ENCODE measurements around the gene PDZD4.

The PDZD4 gene

GRCh38 chrX:153774576-153775292, 55.6 kb downstream of the PDZD4 start:
- Mint-ChIP-seq H3K27ac (no peak overlapping the region), H3K4me3 (no peak overlapping the region), H3K4me1 (ENCODE audit: low read depth) (peaks cover 5% of the 10 kb centered on the region), H3K27me3 (peaks cover 19% of the 10 kb centered on the region), H3K36me3 (ENCODE audit: low read depth) (no peaks in the 10 kb centered on the region), H3K9me3 (no peaks in the 10 kb centered on the region)
- intact Hi-C loops (cut with micrococcal nuclease) = no loop called here

- Mint-ChIP-seq H3K9me3 (no peaks in the 10 kb centered on the region), H3K27ac (no peak overlapping the region), H3K4me1 (ENCODE audit: low read depth) (peaks cover 5% of the 10 kb centered on the region), H3K36me3 (ENCODE audit: low read depth) (no peaks in the 10 kb centered on the region), H3K27me3 (peaks cover 14% of the 10 kb centered on the region), H3K4me3 (no peak overlapping the region)
- intact Hi-C loops (cut with micrococcal nuclease) = no loop called here
Measured at GRCh38 chrX:153773741-153774575, 56.4 kb downstream of the PDZD4 start.

- H3K27me3 Mint-ChIP-seq = peaks cover 11% of the 10 kb centered on the region
- H3K36me3 Mint-ChIP-seq (ENCODE audit: low read depth) = no peaks in the 10 kb centered on the region
- no peaks in the 10 kb centered on the region for H3K9me3 Mint-ChIP-seq
- H3K4me3 Mint-ChIP-seq = no peak overlapping the region
- peaks cover 5% of the 10 kb centered on the region for H3K4me1 Mint-ChIP-seq (ENCODE audit: low read depth)
- no peak overlapping the region for H3K27ac Mint-ChIP-seq
- intact Hi-C loops (cut with micrococcal nuclease) = no loop called here
Measured at GRCh38 chrX:153773218-153773611, 57.1 kb downstream of the PDZD4 start.

GRCh38 chrX:153772316-153773217, 57.8 kb downstream of the PDZD4 start:
- H3K4me3 Mint-ChIP-seq = no peak overlapping the region
- intact Hi-C loops (cut with micrococcal nuclease) = no loop called here
- H3K36me3 Mint-ChIP-seq (ENCODE audit: low read depth) = no peaks in the 10 kb centered on the region
- no peak overlapping the region for H3K27ac Mint-ChIP-seq
- H3K9me3 Mint-ChIP-seq = no peaks in the 10 kb centered on the region
- H3K27me3 Mint-ChIP-seq = peaks cover 12% of the 10 kb centered on the region
- H3K4me1 Mint-ChIP-seq (ENCODE audit: low read depth) = peaks cover 5% of the 10 kb centered on the region

DNA sequence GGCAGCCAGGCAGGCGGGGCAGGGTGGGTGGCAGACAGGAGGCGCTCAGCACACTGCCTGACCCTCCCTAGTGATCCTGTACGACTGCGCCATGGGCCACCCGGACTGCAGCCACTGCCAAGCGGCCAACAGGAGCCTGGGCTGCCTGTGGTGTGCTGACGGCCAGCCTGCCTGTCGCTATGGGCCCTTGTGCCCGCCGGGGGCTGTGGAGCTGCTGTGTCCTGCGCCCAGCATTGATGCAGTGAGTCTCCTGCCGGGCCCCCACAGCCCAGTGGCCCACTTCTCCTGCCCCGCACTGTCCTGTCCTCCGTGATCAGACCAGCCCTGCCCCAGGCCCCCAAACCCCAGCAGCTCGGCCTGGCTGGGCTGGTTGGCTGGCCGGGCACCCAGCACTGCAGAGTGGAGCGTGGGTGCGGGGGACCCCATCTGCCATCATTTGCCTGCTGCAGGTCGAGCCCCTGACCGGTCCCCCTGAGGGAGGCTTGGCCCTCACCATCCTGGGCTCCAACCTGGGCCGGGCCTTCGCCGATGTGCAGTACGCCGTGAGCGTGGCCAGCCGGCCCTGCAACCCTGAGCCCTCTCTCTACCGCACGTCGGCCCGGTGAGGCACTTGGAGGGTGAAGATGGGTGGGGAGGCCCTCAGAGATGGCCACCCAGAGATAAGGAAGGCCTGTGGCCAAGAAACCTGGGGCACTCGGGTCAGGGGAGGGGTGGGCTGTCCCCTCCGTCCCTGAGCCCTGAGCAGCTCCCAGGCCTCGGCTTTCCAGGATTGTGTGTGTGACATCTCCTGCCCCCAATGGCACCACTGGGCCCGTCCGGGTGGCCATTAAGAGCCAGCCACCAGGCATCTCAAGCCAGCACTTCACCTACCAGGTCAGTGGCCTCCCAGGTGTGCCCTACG, 58.7 kb downstream of the PDZD4 start:
- intact Hi-C loops (cut with micrococcal nuclease) = no loop called here
- peaks cover 9% of the 10 kb centered on the region for H3K4me1 Mint-ChIP-seq (ENCODE audit: low read depth)
- H3K27me3 Mint-ChIP-seq = peaks cover 17% of the 10 kb centered on the region
- no peaks in the 10 kb centered on the region for H3K36me3 Mint-ChIP-seq (ENCODE audit: low read depth)
- H3K9me3 Mint-ChIP-seq = no peaks in the 10 kb centered on the region
- H3K4me3 Mint-ChIP-seq = no peak overlapping the region
- no peak overlapping the region for H3K27ac Mint-ChIP-seq

GRCh38 chrX:153770601-153771414, 59.5 kb downstream of the PDZD4 start:
- intact Hi-C loops (cut with micrococcal nuclease) = no loop called here
- no peaks in the 10 kb centered on the region for H3K36me3 Mint-ChIP-seq (ENCODE audit: low read depth)
- H3K4me1 Mint-ChIP-seq (ENCODE audit: low read depth) = peaks cover 17% of the 10 kb centered on the region
- H3K27me3 Mint-ChIP-seq = peaks cover 24% of the 10 kb centered on the region
- no peaks in the 10 kb centered on the region for H3K9me3 Mint-ChIP-seq
- H3K27ac Mint-ChIP-seq = no peak overlapping the region
- no peak overlapping the region for H3K4me3 Mint-ChIP-seq

DNA sequence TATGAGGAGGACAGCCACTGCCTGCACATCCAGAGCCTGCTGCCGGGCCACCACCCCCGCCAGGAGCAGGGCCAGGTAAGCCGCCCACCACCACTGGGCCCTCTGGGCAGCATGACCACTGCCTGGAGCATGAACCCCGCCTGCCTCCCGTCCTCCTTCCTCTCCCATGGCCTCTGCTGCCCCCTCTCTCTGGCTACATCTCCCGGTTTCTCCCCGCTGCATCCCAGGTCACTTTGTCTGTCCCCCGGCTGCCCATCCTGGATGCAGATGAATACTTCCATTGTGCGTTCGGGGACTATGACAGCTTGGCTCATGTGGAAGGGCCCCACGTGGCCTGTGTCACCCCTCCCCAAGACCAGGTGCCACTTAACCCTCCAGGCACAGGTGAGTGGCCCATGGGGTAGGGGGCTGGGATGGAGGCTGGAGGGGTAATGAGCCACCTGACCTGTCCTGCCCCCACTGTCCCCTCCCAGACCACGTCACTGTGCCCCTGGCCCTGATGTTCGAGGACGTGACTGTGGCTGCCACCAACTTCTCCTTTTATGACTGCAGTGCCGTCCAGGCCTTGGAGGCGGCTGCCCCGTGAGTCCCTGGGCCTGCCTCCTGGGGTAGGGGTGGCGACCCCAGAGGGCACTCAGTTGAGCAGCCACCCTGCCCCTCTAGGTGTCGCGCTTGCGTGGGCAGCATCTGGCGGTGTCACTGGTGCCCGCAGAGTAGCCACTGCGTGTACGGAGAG, 60.3 kb downstream of the PDZD4 start:
- Mint-ChIP-seq H3K4me1 (ENCODE audit: low read depth) (peaks cover 17% of the 10 kb centered on the region), H3K9me3 (no peaks in the 10 kb centered on the region), H3K36me3 (ENCODE audit: low read depth) (no peaks in the 10 kb centered on the region), H3K4me3 (no peak overlapping the region), H3K27ac (no peak overlapping the region), H3K27me3 (peaks cover 28% of the 10 kb centered on the region)
- intact Hi-C loops (cut with micrococcal nuclease) = no loop called here

- intact Hi-C loops (cut with micrococcal nuclease) = no loop called here
- Mint-ChIP-seq H3K9me3 (no peaks in the 10 kb centered on the region), H3K4me1 (ENCODE audit: low read depth) (peaks cover 18% of the 10 kb centered on the region), H3K4me3 (no peak overlapping the region), H3K27me3 (peaks cover 28% of the 10 kb centered on the region), H3K36me3 (ENCODE audit: low read depth) (no peaks in the 10 kb centered on the region), H3K27ac (no peak overlapping the region)
Measured at GRCh38 chrX:153769158-153769864, 61.0 kb downstream of the PDZD4 start.

DNA sequence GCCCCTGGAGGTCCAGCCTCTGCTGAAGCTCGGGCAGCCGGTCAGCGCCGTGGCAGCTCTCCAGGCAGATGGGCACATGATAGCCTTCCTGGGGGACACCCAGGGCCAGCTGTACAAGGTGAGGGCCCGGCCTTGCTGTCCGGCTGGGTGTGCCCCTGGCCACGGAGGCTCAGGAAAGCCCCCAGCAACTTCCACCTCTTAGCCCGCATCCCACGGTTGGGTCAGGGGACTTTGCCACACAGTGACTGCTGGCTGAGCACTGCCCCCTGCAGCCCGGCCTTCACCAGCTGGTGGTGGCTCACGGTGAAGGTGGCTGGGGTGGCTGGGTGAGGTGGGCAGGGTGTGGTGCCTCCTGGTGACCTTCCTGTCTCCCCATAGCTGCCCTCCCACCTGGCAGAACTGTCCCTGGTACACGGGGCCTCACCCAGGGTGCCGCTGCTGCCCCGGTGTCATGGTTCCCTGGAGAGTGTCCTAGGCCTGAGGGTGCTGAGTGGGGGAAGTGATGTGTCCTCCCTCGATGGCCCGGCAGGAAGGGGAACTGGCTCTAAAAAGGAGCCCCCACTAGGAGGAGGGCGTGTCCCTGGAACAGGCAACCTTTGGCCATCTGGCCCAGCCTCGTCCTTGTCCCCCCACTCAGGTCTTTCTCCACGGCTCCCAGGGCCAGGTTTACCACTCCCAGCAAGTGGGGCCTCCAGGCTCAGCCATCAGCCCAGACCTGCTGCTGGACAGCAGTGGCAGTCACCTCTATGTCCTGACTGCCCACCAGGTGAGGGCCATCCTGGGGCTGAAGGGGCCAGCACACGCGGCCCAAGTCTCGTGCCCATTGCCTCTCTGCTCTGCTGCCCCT, 61.8 kb downstream of the PDZD4 start:
- no peaks in the 10 kb centered on the region for H3K36me3 Mint-ChIP-seq (ENCODE audit: low read depth)
- H3K27me3 Mint-ChIP-seq = peaks cover 30% of the 10 kb centered on the region
- no peak overlapping the region for H3K27ac Mint-ChIP-seq
- intact Hi-C loops (cut with micrococcal nuclease) = no loop called here
- H3K4me1 Mint-ChIP-seq (ENCODE audit: low read depth) = peaks cover 23% of the 10 kb centered on the region
- H3K9me3 Mint-ChIP-seq = no peaks in the 10 kb centered on the region
- H3K4me3 Mint-ChIP-seq = no peak overlapping the region

GRCh38 chrX:153767674-153768055, 62.7 kb downstream of the PDZD4 start:
- intact Hi-C loops (cut with micrococcal nuclease) = no loop called here
- no peaks in the 10 kb centered on the region for H3K36me3 Mint-ChIP-seq (ENCODE audit: low read depth)

More at GRCh38 chrX:153767674-153768055, 62.7 kb downstream of the PDZD4 start:
- H3K4me3 Mint-ChIP-seq = no peak overlapping the region
- peaks cover 30% of the 10 kb centered on the region for H3K27me3 Mint-ChIP-seq
- peaks cover 23% of the 10 kb centered on the region for H3K4me1 Mint-ChIP-seq (ENCODE audit: low read depth)
- H3K9me3 Mint-ChIP-seq = no peaks in the 10 kb centered on the region
- no peak overlapping the region for H3K27ac Mint-ChIP-seq

Measured in dendritic cell treated with granulocyte-macrophage colony-stimulating factor and Interleukin-4, amounts not matched to agents 40 ng/mL and 50 ng/mL, for 4 days (primary cell).